ENCODE measurements around the gene ITGB3.

Gene ITGB3

GRCh38 chr17:47239619-47239966 is 14.0 kb upstream of the ITGB3 start:
- no peak for DNase-seq (ENCODE audit: insufficient read length, low spot score)
- FAIRE-seq: no peak
- TF ChIP-seq CTCF (IDR thresholded peaks at IDR 0.05; ENCODE audit: insufficient read depth, missing control alignments): no peak

DNA sequence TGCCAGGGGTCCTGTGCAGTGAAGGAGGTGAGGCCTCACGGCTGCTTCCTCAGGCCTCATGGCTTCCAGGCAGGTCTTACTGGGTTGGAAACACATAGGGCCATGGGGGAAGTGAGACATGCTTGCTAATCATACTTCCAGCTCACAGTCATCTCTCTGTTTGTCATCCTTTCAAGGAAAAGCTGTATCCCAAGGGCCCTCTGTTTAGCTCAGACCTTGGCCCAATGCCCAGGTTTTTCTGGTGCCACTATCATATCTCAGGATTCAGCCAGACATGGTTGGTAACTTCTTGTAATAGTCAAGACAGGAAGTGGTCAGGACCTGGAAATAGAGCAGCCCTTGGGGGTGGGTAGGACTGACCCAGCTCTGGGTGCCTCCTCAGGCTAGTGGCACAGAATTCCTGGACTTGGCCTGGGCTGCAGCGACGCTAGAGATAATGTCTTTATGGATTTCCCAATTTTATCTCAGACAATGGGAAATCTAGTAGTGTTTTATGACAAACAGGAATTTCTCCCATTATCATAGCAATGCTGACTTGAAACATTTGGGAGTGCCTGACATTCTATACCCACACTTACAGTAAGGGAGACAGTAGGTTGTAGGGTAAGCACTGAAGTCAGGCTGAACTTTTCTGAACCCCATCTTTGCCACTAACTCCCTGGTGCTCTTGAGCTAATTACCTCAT is 13.5 kb upstream of the ITGB3 start:
- no peak for DNase-seq (ENCODE audit: insufficient read length, low spot score)
- FAIRE-seq: no peak
- no peak for TF ChIP-seq CTCF (IDR thresholded peaks at IDR 0.05; ENCODE audit: insufficient read depth, missing control alignments)

- no peak for DNase-seq (ENCODE audit: insufficient read length, low spot score)
- FAIRE-seq: no peak
- no peak for TF ChIP-seq CTCF (IDR thresholded peaks at IDR 0.05; ENCODE audit: insufficient read depth, missing control alignments)
Measured at GRCh38 chr17:47240806-47241205, 12.8 kb upstream of the ITGB3 start.

DNA sequence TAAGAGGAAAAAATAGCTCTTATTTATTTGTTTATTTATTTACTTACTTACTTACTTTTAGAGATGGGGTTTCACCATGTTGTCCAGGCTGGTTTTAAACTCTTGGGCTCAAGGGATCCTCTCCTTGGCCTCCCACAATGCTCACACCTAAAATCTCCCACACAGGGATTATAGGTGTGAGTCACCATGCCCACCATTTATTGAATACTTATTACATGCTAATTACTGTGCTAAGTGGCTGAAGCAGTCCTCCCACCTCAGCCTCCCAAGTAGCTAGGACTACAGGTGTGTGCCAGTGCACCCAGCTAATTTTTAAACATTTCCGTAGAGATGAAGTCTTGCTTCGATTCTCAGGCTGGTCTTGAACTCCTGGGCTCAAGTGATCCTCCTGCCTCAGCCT is 11.0 kb upstream of the ITGB3 start:
- FAIRE-seq (no peak), DNase-seq (ENCODE audit: insufficient read length, low spot score) (no peak)

DNA sequence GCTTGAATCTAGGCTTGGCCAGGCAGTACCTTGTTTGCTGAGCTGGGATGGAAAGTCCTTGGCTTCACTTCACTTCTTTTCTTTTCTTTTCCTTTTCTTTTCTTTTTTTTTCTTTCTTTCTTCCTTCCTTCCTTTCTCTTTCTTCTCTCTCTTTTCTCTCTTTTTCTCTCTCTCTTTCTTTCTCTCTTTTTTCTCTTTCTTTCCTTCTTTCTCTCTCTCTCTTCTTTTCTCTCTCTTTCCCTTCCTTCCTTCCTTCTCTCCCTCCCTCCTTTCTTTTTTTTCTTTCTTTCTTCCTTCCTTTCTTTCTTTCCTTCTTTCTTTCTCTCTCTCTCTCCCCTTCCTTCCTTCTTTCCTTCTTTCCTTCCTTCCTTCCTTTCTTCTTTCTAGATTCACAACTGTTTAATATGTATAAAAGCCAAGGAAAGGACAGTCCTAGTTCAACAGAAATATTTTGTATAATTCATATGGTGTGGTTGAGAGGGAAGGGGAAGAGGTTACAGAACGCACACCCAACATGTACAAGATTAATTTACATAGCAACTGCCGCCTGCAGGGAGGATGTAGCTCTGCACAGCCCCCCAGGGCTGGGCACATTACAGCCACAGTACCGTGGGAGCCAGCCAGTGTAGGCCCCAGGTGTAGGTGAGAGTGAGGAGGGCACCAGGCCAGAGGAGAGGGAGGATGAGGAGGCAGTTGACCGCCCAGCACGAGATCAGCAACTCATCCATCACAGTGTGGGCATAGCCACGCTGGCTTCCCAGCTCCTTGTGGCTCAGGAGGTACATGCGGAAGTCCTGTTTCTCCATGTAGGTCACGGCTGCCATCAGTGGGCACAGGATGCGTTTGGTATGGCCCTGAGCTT is 9.7 kb upstream of the ITGB3 start:
- no peak for TF ChIP-seq CTCF (IDR thresholded peaks at IDR 0.05; ENCODE audit: insufficient read depth, missing control alignments)
- DNase-seq (ENCODE audit: insufficient read length, low spot score): no peak
- no peak for FAIRE-seq

More for the DNA sequence above, 11.0 kb upstream of the ITGB3 start:
- no peak for TF ChIP-seq CTCF (IDR thresholded peaks at IDR 0.05; ENCODE audit: insufficient read depth, missing control alignments)

- FAIRE-seq: no peak
- no peak for DNase-seq (ENCODE audit: insufficient read length, low spot score)
- TF ChIP-seq CTCF (IDR thresholded peaks at IDR 0.05; ENCODE audit: insufficient read depth, missing control alignments): no peak
Measured at GRCh38 chr17:47244697-47245096, 8.9 kb upstream of the ITGB3 start.

- DNase-seq (ENCODE audit: insufficient read length, low spot score): no peak
- no peak for TF ChIP-seq CTCF (IDR thresholded peaks at IDR 0.05; ENCODE audit: insufficient read depth, missing control alignments)
- FAIRE-seq: no peak
Measured at GRCh38 chr17:47246120-47246519, 7.5 kb upstream of the ITGB3 start.

All from D721Med (cell line).